GM23248 (cell line): Measurements from ENCODE around the gene BIRC6. TPM values are rescaled to one million over a fixed set of nuclear protein-coding genes. Genes with fewer than 3 reads are reported as not detected.
A peak's percentile ranks its signal among the peaks of the same experiment; 100 is the strongest.
"Not testable (repeated sequence)": the region's sequence is repeated elsewhere in the genome, so short reads cannot be mapped to it uniquely, and the experiment has no call there.

Source experiments
- DNase-seq: peaks from one replicate; pipeline ENCODE4 v3.0.0-alpha.2; 2015
- H2AFZ ChIP-seq: fragments of 200-600 bp; sonication (generic); 2 replicates; pipeline ENCODE4 v1.6.1; 2016; ENCODE audit warnings: antibody characterized with exemption
- H3F3A ChIP-seq: fragments of 200-600 bp; sonication (generic); 2 replicates; pipeline ENCODE4 v1.6.1; 2016; ENCODE audit warnings: mild to moderate bottlenecking, antibody characterized with exemption, mixed run types; ENCODE audit not compliant: insufficient read depth
- H3K27ac ChIP-seq: fragments of 200-600 bp; sonication (generic); 2 replicates; pipeline ENCODE4 v1.5.1; 2016; ENCODE audit warnings: mild to moderate bottlenecking
- H3K27me3 ChIP-seq: fragments of 200-600 bp; sonication (generic); replicated peaks from 2 replicates; pipeline ENCODE4 v1.6.1; 2016; ENCODE audit warnings: mild to moderate bottlenecking; ENCODE audit not compliant: insufficient read depth
- H3K36me3 ChIP-seq: fragments of 200-600 bp; sonication (generic); 2 replicates; pipeline ENCODE4 v1.6.1; 2016; ENCODE audit warnings: low read depth, mild to moderate bottlenecking
- H3K4me1 ChIP-seq: fragments of 200-600 bp; sonication (generic); 2 replicates; pipeline ENCODE4 v1.6.1; 2016; ENCODE audit warnings: mild to moderate bottlenecking; ENCODE audit not compliant: insufficient read depth
- H3K4me2 ChIP-seq: fragments of 200-600 bp; sonication (generic); one replicate; pipeline ENCODE4 v1.6.1; 2016; ENCODE audit warnings: mild to moderate bottlenecking; ENCODE audit not compliant: unreplicated experiment
- H3K4me3 ChIP-seq: fragments of 200-600 bp; sonication (generic); 2 replicates; pipeline ENCODE4 v1.5.1; 2016; ENCODE audit warnings: mild to moderate bottlenecking
- H3K79me2 ChIP-seq: fragments of 200-600 bp; sonication (generic); 2 replicates; pipeline ENCODE4 v1.6.1; 2016; ENCODE audit warnings: mild to moderate bottlenecking; ENCODE audit not compliant: insufficient read depth
- H3K9ac ChIP-seq: fragments of 200-600 bp; sonication (generic); 2 replicates; pipeline ENCODE4 v1.6.1; 2016; ENCODE audit warnings: mild to moderate bottlenecking
- H3K9me2 ChIP-seq: fragments of 200-600 bp; sonication (generic); 2 replicates; pipeline ENCODE4 v1.6.1; 2016; ENCODE audit warnings: mixed run types, mild to moderate bottlenecking, moderate library complexity; ENCODE audit not compliant: insufficient read depth
- H3K9me3 ChIP-seq: fragments of 200-600 bp; sonication (generic); one replicate; pipeline ENCODE4 v1.6.1; 2017; ENCODE audit warnings: low read depth
- H4K20me1 ChIP-seq: fragments of 200-600 bp; sonication (generic); 2 replicates; pipeline ENCODE4 v1.6.0; 2016; ENCODE audit not compliant: insufficient read depth
- EZH2 ChIP-seq: fragments of 200-600 bp; sonication (generic); IDR thresholded peaks from 2 replicates; pipeline ENCODE4 v1.6.1; 2018; ENCODE audit warnings: antibody characterized with exemption, mild to moderate bottlenecking; ENCODE audit not compliant: insufficient read depth, poor library complexity, severe bottlenecking
- EZH2phosphoT487 ChIP-seq: fragments of 200-600 bp; sonication (generic); IDR thresholded peaks from 2 replicates; pipeline ENCODE4 v1.6.1; 2018; ENCODE audit warnings: antibody characterized with exemption, moderate library complexity, mild to moderate bottlenecking, low read depth; ENCODE audit not compliant: insufficient read depth
- WGBS, 2 experiments: methylation state at CpG; one replicate each; pipeline ENCODE4 v1.1.6; 2015 to 2017; ENCODE audit warnings: low lambda C conversion rate in 2 of 2, low coverage in 1 of 2; ENCODE audit errors: missing lambda C conversion rate in 2 of 2; 5-methylcytosine and 5-hydroxymethylcytosine counted together
- in situ Hi-C: fragments of 300-500 bp; cut with MboI; formaldehyde crosslinking; loops from 2 replicates; pipeline ENCODE4 v1.15.0; 2020
- polyA plus RNA-seq: library from polyadenylated mRNA; unstranded; fragments of >200 nt; fragmentation: Nextera tagmentation; extraction: Ambion mirVana; gene quantifications from 2 replicates; pipeline ENCODE4 v1.2.1, GENCODE V29; 2016
- total RNA-seq: library from RNA; depleted of rRNA; stranded (reverse); fragments of >200 nt; shearing (Covaris generic); gene quantifications from 2 replicates; pipeline ENCODE4 v1.2.3, GENCODE V29; 2014

The BIRC6 gene
- total and polyA plus RNA-seq, 2 experiments from 2014 or later: 16.0 to 122 TPM

DNA sequence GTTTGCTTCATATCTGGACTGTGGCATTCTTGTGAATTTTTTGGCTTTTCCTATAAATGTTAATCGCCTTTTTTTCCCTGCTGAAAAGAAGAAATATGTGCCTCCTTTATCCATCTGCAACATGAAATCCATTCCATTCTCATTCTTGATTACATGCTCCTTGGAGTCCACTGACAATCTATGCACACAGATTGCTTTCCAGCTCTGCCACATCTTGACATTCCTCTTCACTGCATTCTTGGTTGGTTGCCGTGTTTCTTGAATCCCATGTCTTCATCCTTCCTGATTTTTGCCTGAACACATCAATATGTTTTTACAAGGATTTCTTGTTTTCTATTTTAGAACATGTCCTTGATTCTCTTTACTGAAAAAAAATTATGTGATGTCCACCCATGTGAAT, 26.7 kb upstream of the BIRC6 start:
- Histone ChIP-seq H3K36me3 (no peaks in the 10 kb centered on the region), H3K9me3 (no peaks in the 10 kb centered on the region), H3K9ac (no peak overlapping the region), H3K9me2 (no peaks in the 10 kb centered on the region), H3K27me3 (no peaks in the 10 kb centered on the region), H3K79me2 (no peaks in the 10 kb centered on the region), H3K4me2 (no peak overlapping the region), H3K4me3 (no peak overlapping the region), H3K27ac (no peak overlapping the region), H2AFZ (no peak overlapping the region), H4K20me1 (no peaks in the 10 kb centered on the region), H3F3A (no peaks in the 10 kb centered on the region), H3K4me1 (peaks cover 7% of the 10 kb centered on the region)
- no peak for TF ChIP-seq EZH2phosphoT487
- no peak for TF ChIP-seq EZH2
- in situ Hi-C loops: no loop called here
- WGBS, 2 experiments: 65 to 73% methylated on average over 2 of the region's 2 CpGs
- DNase-seq: no peak

DNA sequence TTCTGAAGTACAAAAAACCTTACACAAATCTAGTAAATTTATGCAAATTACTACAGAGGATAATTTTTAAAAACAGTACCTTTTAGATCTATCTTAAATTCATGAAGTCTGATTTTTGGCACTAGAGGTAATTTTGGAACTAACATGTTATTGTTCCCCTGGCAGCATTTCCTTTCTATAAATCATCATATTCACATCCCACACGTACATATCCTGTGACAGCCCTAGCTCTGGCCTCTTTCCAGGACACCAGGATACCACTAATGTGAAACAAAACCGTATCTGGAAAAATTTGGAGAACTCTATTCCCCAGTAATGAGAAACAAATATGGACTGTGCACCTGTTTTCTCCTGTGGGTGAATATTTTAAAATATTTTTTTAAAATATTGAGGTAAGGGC, 14.0 kb upstream of the BIRC6 start:
- DNase-seq: no peak
- Histone ChIP-seq H3K9ac (no peak overlapping the region), H3F3A (no peaks in the 10 kb centered on the region), H3K4me1 (no peaks in the 10 kb centered on the region), H3K79me2 (no peaks in the 10 kb centered on the region), H3K4me2 (no peak overlapping the region), H4K20me1 (no peaks in the 10 kb centered on the region), H3K9me2 (no peaks in the 10 kb centered on the region), H2AFZ (no peak overlapping the region), H3K9me3 (no peaks in the 10 kb centered on the region), H3K27me3 (no peaks in the 10 kb centered on the region), H3K36me3 (no peaks in the 10 kb centered on the region), H3K4me3 (no peak overlapping the region), H3K27ac (no peak overlapping the region)
- in situ Hi-C loops: no loop called here
- TF ChIP-seq EZH2 (no peak), EZH2phosphoT487 (no peak)
- 25 to 29% methylated on average over 2 of the region's 2 CpGs for WGBS, 2 experiments

DNA sequence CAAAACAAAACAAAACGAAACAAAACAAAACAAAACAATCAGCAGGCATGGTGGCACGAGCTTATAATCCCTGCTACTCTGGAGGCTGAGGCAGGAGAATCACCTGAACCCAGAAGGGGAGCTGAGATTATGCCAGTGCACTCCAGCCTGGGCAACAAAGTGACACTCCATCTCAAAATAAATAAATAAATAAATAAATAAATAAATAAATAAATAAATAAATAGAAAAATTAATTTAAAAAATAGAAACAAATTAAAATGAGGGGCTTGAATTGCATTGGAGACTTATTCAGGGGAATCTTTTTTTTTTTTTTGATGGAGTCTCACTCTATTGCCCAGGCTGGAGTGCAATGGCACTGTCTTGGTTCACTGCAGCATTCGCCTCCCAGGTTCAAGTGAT, 6.0 kb upstream of the BIRC6 start:
- H3F3A ChIP-seq: peaks cover 12% of the 10 kb centered on the region
- H3K27me3 ChIP-seq, H3K4me1 ChIP-seq, H3K9me2 ChIP-seq, in situ Hi-C loops, H3K36me3 ChIP-seq, H3K79me2 ChIP-seq, H2AFZ ChIP-seq, H4K20me1 ChIP-seq, DNase-seq, H3K9me3 ChIP-seq, H3K9ac ChIP-seq, H3K4me3 ChIP-seq, H3K4me2 ChIP-seq, H3K27ac ChIP-seq: not testable (repeated sequence)
- 90 to 92% methylated on average over 3 of the region's 3 CpGs for whole genome bisulfite sequencing, 2 experiments

DNA sequence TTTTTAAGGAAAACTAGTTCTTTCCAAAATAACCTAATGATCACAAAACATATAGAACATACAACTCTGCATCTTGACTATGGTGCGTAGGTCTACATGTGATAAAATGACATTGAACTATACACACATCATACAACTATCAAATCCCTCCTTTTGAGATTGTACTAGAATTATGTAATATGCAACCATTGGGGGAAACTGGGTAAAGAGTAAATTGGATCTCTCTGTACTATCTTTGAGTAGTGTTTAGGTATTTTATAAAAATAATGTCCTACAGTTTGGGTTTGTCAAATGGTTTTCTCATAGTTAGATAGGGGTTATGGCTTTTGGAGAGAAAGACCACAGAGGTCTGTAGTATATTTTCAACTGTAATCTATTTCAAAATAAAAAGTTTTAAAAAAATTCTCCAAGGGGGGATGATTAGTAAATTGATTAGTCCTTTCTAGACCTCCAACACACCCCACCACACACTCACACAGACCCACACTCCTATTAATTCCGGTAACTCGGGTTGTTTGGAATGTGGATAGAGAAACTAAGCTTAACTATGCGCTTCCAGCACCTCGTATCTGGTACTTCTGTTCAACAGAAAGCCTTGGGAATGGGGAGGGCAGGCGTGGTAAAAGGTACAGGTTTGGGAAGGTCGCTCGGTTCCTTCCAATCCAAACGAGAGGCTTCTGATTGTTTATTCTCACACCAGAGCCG, 695 bp upstream of the BIRC6 start:
- Histone ChIP-seq H3K4me2 (peak overlapping the region; percentile 82), H2AFZ (peak overlapping the region; percentile 89), H3K4me3 (peak overlapping the region; percentile 82), H3K36me3 (no peaks in the 10 kb centered on the region), H3K4me1 (peaks cover 35% of the 10 kb centered on the region), H3K9me3 (no peaks in the 10 kb centered on the region), H3K9ac (peak overlapping the region; percentile 93), H3K27ac (peak overlapping the region; percentile 87), H3F3A (peaks cover 29% of the 10 kb centered on the region), H3K9me2 (no peaks in the 10 kb centered on the region), H3K79me2 (peaks cover 38% of the 10 kb centered on the region), H3K27me3 (no peaks in the 10 kb centered on the region), H4K20me1 (0 out of 2 replicates have a peak, but pooled peaks cover 13% of the 10 kb centered on the region)
- TF ChIP-seq EZH2phosphoT487 (no peak), EZH2 (no peak)
- 10% methylated on average over 10 of the region's 10 CpGs for WGBS, 2 experiments
- in situ Hi-C loops: no loop called here
- DNase-seq: no peak
